Kidney (tissue), 14 donors: ENCODE results near the gene SPNS2. TPM values are rescaled to one million over a fixed set of nuclear protein-coding genes. Genes with fewer than 3 reads are reported as not detected.

ENCODE experiments used
- DNase-seq, 5 donors: peaks; one replicate each; pipeline ENCODE4 v3.0.0-alpha.2; 2013 to 2020
- FAIRE-seq: peaks from 2 replicates; lab custom pipeline; 2012; peaks lifted over from hg19 to GRCh38; lab: Jason Lieb, UNC
- H3K27ac ChIP-seq, 2 donors: one replicate each; pipeline ENCODE4 v1.7.0; 2013; ENCODE audit warnings: low read depth in 2 of 2, low read length in 2 of 2, inconsistent platforms in 1 of 2
- H3K27me3 ChIP-seq: one replicate; pipeline ENCODE4 v1.7.1; 2013; ENCODE audit warnings: low read length, inconsistent platforms; ENCODE audit not compliant: control insufficient read depth, insufficient read depth
- H3K36me3 ChIP-seq, 3 donors: one replicate each; pipeline versions ENCODE4 v1.7.0 to v1.7.1; 2013; ENCODE audit warnings: low read length in 3 of 3, control low read depth in 1 of 3, inconsistent platforms in 1 of 3; ENCODE audit not compliant: insufficient read depth in 3 of 3, control insufficient read depth in 2 of 3
- H3K4me1 ChIP-seq, 3 donors: one replicate each; pipeline versions ENCODE4 v1.7.0 to v1.7.1; 2013; ENCODE audit warnings: low read length in 3 of 3, inconsistent platforms in 1 of 3, low read depth in 1 of 3; ENCODE audit not compliant: control insufficient read depth in 2 of 3, insufficient read depth in 2 of 3
- H3K4me3 ChIP-seq, 3 donors: one replicate each; pipeline versions ENCODE4 v1.7.0 to v1.8.1; 2013; ENCODE audit warnings: low read length in 3 of 3, control low read depth in 1 of 3, inconsistent platforms in 1 of 3
- H3K9ac ChIP-seq, 3 donors: one replicate each; pipeline versions ENCODE4 v1.7.0 to v1.7.1; 2013; ENCODE audit warnings: low read length in 3 of 3, control low read depth in 1 of 3, inconsistent platforms in 1 of 3
- H3K9me3 ChIP-seq, 3 donors: one replicate each; pipeline versions ENCODE4 v1.7.0 to v1.7.1; 2013; ENCODE audit warnings: low read length in 3 of 3, control low read depth in 1 of 3, inconsistent platforms in 1 of 3; ENCODE audit not compliant: control insufficient read depth in 2 of 3, insufficient read depth in 1 of 3
- intact Hi-C: fragments of 100-400 bp; cut with DNase I; formaldehyde crosslinking; loops from one replicate; pipeline ENCODE4 v1.11.1; 2022
- polyA plus RNA-seq: library from polyadenylated mRNA; stranded (reverse); fragments of 350-450 nt; fragmentation: Illumina TruSeq; extraction: RNeasy Lipid Tissue Mini Kit (QIAGEN cat#74804); gene quantifications from one replicate; pipeline ENCODE4 v1.2.3, GENCODE V29; 2014; ENCODE audit warnings: low read depth, low replicate concordance; ENCODE audit not compliant: insufficient read depth
- total RNA-seq: library from RNA; stranded (reverse); fragmentation: NEBNext Ultra II Directional; extraction: Animal tissue kit (Norgen Biotek cat#: 25700); gene quantifications from one replicate; pipeline ENCODE4 v1.2.1, GENCODE V29; 2021
- TF ChIP-seq, protein P1 (sequence below): IDR thresholded peaks from 3 replicates; pipeline ENCODE4 v1.5.1; 2012; ENCODE audit warnings: mild to moderate bottlenecking, moderate library complexity, borderline replicate concordance; ENCODE audit not compliant: insufficient read depth; ENCODE audit errors: extremely low read depth
- donor health status: control.
- donor health status: control.
- donor health status: control.
- donor health status: control.
- donor health status: control.
- donor health status: DM: yes; HTN: yes; CAD: no.
- donor health status: Normal renal cell carcinoma (clear cell type).

Gene SPNS2
- total and polyA plus RNA-seq, 2 donors from 2014 or later, result 60.5 to 75.1 TPM

DNA sequence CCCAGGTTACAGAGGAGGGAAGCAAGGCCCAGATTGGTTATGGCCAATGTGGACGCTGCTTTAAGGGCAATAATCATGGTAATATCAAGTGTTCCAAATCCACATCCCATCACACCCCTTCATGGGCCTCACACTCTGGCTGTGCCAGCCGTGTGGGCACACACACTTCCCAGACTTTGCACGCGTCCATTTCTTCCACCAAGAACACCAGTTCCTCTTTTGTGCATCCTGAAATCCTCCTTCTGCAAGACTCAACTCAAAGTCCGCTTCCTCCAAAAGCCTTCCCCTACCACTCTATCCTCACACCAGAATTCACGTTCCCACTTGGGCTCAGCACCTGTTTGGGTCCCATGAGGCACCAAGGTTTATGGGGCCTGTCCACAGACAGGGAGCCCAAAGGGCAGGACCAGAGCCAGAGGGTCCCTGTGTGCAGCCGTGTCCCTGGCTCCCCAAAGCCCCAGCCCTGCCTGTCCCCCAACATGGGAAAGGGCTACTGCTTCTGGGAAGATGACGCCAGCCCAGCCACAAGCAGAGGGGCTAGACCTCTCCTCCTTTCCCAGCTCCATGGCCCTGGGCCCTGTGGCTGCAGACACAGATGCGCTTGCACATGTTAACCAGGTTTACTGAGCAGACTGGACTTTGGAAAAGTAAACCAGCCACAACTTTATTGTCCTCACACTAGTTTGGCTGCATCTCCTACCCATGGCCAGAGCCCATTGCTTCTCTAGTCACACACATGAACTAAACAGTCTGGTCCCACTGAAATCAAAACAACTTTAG, 44.7 kb upstream of the SPNS2 start:
- TF ChIP-seq, protein P1, sequence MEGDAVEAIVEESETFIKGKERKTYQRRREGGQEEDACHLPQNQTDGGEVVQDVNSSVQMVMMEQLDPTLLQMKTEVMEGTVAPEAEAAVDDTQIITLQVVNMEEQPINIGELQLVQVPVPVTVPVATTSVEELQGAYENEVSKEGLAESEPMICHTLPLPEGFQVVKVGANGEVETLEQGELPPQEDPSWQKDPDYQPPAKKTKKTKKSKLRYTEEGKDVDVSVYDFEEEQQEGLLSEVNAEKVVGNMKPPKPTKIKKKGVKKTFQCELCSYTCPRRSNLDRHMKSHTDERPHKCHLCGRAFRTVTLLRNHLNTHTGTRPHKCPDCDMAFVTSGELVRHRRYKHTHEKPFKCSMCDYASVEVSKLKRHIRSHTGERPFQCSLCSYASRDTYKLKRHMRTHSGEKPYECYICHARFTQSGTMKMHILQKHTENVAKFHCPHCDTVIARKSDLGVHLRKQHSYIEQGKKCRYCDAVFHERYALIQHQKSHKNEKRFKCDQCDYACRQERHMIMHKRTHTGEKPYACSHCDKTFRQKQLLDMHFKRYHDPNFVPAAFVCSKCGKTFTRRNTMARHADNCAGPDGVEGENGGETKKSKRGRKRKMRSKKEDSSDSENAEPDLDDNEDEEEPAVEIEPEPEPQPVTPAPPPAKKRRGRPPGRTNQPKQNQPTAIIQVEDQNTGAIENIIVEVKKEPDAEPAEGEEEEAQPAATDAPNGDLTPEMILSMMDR, result no peak
- DNase-seq (no peak), FAIRE-seq (no peak)
- Histone ChIP-seq H3K9me3 (no peaks in the 10 kb centered on the region), H3K36me3 (no peaks in the 10 kb centered on the region), H3K4me1 (no peaks in the 10 kb centered on the region), H3K27ac (no peak overlapping the region), H3K27me3 (no peaks in the 10 kb centered on the region), H3K4me3 (no peak overlapping the region), H3K9ac (no peak overlapping the region)
- intact Hi-C loops, result no loop called here

DNA sequence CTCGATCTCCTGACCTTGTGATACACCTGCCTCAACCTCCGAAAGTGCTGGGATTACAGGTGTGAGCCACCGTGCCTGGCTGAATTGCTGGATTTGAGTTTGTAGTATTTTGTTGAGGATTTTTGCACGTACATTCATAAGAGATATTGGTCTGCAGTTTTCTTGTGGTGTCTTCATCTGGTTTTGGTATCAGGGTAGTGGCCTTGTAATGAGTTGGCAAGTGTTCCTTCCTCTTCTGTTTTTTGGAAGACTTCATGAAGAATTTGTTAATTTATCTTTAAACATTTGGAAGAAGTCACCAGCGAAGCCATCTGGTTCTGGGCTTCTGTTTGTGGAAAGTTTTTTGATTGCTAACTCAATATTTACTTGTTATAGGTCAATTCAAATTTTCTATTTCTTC, 38.0 kb upstream of the SPNS2 start:
- TF ChIP-seq, protein P1, result no peak
- Histone ChIP-seq H3K27ac (no peak overlapping the region), H3K4me3 (no peak overlapping the region), H3K9ac (no peak overlapping the region), H3K9me3 (peaks cover 0 to 4% (median 0%) of the 10 kb centered on the region in 3 donors), H3K27me3 (no peaks in the 10 kb centered on the region), H3K4me1 (no peaks in the 10 kb centered on the region), H3K36me3 (no peaks in the 10 kb centered on the region)
- no peak for FAIRE-seq
- DNase-seq, result no peak
- intact Hi-C loops, result no loop called here

DNA sequence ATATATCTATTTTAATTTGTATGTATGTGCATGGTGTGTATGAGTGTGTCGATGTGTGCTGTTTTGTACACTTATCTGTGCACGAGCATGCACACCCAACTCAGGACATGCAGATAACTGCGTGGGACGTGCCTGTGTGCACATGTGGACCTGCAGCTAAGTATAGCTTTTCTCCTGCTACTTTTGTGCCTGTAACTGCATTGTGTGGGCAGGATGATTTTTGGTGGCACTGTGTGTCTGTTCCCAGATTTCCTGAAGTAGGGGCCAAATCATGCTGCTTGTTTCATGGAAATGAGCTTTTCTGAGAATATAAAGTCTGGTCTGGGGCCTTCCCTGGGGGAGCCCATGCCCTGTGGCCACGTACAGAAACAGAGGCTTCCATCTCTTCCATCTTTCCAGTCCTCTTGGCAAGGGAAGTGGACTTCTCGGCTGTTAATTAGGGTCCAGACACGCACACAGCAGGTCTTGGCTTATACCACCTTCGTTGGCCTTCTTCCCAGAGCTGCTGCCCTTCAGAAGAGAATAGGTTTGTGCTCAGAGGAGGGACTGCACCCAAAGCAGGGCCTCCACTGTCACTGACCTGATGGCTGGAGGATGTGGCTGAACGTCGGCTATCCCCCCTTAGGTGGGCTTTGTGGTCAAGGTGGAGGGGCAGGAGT, 34.7 kb upstream of the SPNS2 start:
- Histone ChIP-seq H3K27ac (no peak overlapping the region), H3K27me3 (no peaks in the 10 kb centered on the region), H3K4me3 (no peak overlapping the region), H3K36me3 (no peaks in the 10 kb centered on the region), H3K9ac (no peak overlapping the region), H3K9me3 (peaks cover 0 to 4% (median 0%) of the 10 kb centered on the region in 3 donors), H3K4me1 (no peaks in the 10 kb centered on the region)
- TF ChIP-seq, protein P1, result no peak
- DNase-seq (no peak), FAIRE-seq (no peak)
- intact Hi-C loops, result no loop called here
